GM19099 (cell line): Measurements from ENCODE around the gene DOK4.

Source experiments
- POLR2A ChIP-seq: IDR thresholded peaks from 3 replicates; pipeline ENCODE4 v1.6.1; 2011; ENCODE audit warnings: low read depth; ENCODE audit not compliant: insufficient read length; ENCODE audit errors: extremely low read depth

DOK4 gene

DNA sequence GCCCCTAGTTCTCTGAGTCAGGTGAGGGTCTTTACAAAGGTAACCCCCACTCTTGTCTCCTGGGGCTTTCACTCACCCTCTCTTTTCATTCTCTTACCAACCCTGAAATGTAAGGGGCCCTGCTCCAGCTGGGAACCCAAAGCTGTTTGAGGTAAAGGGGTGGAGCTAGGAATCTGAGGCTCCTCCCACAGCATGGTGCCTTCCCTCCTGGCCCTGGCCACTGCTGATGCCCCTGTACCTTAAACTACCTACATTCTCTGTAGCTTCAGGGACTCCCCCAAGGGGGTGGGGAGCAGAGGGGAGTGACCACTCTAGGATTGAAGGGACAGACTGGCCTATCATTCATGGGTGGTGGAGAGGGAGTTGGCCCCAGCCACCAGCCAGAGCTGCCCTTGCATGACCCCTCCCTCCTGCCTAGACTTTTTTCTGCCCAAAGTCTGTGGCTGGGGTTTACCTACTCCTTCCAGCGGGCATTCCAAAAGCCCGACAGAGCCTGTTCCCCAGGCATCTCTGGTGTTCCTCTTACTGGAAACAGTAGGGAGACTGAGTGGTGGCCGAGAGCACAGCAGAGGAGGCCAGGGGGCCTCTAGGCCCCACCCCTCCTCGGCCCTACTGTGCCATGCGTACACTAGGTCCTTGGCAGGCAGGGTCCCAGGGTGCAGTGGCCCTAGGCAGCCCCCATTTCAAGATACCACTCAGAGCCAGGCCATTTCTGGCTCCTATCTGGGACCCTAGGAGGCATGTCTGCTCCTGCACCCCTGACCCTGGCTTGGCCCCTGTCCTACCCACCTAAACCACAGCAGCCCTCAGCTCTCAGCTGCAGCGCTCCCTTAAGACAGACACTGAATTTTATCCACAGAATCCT, 9.5 kb downstream of the DOK4 start:
- TF ChIP-seq POLR2A: no peak

DNA sequence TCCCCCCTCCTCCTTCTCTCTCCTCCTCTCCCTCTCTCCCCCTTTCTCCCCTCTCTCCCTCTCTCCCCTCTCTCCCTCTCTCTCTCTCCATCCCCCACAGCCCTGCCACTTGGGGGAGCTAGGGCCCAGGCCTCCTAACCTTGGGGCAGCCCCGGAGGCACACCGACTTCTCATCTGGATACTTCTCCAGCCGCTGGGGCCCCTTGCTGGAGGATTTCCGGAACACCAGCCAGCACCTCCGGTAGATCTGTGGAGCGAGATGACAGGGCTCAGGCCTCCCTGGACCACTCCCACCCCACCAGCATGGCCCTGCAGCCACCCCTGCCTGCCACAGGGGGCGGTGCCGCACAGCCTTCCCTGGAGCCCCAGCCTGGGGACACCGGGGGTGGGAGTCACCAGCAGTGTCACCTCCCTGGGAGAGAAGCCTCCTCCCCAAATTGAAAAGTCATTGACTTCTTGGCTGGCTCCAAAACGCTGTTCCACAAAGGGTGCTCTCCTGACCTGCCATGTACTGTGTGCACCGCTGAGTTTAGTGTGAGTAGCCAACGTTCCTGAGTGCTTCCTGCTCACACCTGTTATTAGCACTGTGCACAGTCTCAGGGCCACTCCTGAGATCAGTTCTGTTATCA, 10.5 kb downstream of the DOK4 start:
- TF ChIP-seq POLR2A: no peak

DNA sequence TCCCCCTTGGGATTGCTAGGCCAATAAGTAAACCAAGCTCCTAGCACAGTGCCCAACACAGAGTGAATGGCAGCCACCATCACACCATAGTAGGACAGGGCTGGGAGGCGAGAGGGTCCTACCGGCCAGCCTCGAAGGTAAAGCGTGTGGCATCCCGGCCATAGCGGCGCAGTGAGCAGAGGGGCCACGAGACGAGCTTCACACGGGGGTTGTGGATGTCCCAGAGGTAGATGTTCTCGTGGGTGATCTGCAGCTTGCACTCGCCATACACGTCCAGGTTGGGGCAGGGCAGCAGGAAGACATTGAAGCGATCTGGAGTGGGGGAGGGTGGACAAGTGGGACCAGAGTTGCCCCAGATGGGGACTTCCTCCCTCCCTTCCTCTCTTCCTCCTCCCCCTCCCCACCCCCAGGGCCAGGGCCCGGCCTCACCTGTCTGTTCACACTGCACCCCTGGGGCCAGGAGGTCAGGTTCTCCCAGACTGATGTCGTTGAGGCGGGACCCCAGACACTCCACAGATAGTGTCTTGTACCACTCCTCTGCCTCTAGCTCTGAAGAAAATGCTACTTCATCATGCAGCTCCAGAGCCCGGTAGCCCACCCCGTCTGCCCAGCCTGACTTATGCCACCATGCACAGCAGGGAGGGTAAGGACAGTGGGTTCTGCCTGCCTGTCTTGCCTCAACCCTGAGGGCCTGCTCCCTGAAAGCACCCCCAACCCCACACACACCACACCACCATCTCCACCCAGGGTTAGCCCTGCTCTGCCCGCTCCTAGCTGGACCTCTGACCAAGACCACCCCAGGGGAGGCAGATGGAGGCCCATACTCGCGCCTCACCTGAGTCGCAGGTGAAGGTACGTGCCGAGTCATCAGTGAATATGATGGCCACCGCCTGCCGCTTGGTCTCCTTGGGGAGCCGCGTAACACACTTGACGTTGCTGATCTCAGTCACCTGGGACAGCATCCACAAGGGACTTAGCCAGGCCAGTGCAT, 11.3 kb downstream of the DOK4 start:
- no peak for TF ChIP-seq POLR2A

DNA sequence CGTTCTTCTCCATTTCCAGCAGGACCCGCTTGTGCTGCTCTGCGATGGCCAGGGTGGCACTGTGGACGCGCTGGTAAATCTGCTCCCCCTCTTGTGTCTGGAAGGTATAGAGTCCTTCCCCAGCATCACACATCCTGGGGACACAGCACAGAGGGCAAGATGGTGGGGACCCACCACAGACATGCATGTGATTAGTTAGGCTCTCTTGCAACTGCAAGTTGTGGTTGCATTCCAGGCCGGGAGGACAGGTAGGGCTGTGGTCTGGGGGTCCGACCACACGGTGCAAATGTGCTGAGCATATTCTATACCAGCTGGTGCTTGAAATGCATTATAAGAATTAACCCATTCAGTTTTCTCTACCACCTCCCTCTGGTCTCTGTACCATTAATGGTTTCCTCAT, 12.4 kb downstream of the DOK4 start:
- TF ChIP-seq POLR2A: no peak

DNA sequence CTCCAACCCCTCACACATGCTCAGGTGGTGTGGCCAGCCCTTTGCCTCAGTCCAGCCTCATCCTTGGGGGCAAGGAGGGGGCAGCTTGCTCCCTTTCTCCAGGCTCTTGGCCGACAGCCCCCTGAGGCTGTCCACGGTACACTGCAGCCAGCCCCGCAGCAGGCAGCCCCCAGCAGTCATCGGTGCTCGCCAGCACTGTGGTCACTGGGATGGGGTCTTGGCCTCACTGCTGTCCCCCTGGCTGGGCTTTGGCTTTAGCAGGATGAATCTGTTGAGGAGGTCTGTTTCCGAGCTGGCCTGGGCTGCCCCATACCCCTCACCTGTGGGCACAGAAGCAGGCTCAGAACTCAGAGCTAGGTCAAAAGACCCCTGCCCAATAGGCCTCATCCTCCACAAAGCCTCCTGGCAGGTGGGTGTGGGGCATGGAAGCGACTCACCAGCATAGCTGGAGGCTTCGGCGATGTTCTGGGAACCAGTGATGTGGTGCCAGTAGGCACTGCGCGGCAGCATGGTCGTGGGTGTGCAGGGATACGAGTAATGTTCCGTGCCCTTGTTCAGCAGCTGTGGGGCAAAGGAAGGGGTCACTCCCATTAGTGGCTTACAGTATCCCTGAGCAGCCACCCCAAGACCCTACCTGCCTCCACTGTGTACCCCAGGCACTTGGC, 13.0 kb downstream of the DOK4 start:
- no peak for TF ChIP-seq POLR2A

DNA sequence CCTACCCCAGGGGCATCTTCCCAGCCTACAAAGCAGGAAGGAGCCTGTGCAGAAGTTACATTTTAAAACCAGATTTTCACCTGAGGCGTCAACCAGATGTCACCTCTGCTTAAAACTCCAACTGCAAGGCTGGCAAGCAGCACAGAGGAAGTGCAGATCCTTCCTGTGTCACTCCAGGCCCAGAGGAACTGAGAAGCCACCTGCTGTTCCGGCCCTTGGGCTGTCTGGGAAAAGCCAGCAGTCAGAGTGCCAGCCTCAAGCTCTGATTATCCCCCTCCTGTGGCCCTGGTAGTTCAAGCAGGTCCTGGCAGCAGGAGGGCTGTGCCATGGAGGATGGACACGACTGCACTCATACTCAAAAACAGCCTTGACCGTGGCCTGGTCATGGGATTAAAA, 13.6 kb downstream of the DOK4 start:
- no peak for TF ChIP-seq POLR2A

DNA sequence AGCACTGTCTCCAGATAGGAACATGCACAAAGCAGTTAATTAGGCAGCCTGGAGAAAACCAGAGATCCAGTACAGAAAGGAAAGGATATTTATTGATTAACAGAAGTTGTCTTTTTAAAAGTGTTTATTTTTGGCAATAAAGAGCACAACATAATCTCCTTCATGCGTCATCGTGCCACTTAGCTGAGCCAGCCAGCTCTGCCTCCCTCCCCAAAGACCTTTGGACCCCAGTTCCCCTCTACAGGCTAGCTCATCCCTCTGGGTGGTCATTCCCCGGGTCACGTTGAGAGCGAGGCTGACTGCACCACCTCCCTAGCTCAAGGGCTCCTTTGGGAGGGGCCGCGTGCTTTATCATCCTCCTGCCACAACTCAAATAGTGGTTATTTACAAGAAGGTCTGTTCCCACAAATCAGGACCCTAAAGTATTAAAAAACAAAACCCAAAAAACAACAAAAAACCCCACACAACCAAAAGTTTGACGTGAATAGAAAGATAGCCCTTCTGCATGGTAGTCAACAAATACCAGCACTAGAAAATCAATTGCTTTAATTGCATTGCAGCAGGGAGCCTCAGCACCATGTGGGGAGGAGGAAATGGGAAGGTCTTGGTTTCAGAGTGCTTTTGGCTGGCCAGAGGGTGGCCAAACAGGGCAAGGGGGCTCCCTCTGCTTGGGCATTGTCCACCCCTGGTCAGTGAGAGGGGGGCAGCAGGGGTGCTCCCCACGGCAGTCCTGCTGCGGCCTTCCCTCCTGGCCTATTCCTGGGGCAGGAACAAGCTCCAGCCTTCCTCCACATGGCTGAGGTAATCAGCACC, 14.2 kb downstream of the DOK4 start:
- TF ChIP-seq POLR2A: no peak

DNA sequence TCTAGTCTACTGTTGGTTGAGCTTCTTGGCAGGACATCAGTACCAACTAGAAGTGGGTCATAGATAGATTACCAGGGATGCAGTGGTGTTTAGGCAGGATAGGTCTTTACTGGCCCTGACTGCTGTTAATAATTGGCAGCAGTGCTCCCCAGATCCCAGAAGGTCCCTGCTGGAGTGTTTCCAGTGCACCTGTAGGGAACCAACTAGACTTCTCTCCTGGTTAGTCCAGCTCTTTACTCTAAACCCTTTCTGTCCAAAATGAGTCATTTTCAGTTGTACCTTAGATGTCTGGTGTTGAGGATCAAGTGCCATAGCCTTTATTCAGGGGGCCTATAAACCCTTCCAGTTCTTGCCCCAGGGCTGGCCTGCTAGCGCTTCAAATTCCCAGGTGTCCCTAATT, 15.1 kb downstream of the DOK4 start:
- TF ChIP-seq POLR2A: no peak

DNA sequence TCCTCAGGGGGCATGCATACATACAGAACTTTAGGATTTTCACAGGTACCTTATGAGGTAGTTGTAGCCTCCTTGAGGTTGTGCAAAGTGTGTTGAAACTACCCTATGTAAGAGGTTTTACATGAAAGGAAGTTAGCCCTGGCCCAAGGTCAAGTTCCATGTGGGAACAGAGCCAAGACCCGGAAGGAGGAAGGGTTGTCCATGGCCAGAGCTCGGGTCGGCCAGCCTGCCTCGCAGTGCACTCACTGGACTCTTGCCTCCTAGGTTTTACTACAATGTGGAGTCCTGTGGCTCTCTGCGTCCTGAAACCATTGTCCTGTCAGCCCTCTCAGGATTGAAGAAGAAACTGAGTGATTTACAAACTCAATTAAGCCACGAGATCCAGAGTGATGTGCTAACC, 15.6 kb downstream of the DOK4 start:
- no peak for TF ChIP-seq POLR2A

DNA sequence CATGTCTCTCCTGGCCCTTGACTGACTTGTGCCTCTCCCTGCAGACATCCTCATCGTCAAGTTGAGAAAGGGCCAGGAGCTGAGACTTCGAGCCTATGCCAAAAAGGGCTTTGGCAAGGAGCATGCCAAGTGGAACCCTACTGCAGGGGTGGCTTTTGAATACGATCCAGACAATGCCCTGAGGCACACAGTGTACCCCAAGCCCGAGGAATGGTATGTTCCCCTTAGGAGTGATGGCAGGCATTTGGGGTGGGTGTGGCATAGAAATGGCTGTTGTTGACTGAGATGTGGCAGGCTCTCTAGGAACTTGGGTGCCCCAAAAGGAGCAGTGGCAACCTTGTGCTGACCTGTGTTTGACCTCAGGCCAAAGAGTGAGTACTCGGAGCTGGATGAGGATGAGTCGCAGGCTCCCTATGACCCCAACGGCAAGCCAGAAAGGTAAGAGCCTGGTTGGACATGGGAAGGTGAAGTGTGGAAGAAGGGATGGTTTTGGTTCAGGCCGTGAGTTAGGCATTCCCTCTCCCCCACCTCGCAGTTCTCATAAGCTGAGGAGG, 16.3 kb downstream of the DOK4 start:
- no peak for TF ChIP-seq POLR2A

DNA sequence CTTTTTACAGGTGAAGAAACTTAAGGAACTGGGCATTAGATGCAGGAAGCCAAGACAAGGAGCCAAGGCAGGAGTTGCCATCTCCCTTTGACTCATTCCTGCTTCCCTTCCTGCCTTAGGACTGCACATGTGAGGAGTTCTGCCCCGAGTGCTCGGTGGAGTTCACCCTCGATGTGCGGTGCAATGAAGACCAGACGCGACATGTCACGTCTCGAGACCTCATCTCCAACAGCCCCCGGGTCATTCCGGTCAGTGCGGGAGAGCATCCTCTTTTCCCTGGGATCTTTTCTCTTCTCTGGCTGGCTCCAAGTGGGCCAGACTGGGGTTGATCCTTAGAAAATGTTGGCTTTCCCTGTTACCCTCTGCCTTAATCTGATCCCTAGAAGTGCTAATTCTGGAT, 17.2 kb downstream of the DOK4 start:
- no peak for TF ChIP-seq POLR2A

DNA sequence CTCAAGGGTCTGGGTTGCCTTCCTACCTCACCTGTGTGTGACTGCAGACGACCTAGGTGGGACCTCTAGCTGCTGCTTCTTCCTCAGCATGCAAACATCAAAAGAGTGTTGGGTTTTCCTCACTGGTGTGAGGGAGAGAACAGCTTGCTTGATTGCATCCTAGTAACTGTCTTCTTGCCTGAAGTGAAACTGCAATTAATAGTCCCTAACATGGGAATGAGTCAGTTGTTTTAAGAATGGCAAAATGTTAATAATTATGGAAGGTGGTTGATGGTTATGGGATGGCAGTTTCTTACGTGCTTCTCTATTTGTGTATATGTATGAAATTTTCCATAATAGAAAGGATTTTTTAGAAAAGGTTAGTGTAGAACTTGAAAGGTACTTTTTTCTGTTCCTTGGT, 17.9 kb downstream of the DOK4 start:
- TF ChIP-seq POLR2A: no peak

DNA sequence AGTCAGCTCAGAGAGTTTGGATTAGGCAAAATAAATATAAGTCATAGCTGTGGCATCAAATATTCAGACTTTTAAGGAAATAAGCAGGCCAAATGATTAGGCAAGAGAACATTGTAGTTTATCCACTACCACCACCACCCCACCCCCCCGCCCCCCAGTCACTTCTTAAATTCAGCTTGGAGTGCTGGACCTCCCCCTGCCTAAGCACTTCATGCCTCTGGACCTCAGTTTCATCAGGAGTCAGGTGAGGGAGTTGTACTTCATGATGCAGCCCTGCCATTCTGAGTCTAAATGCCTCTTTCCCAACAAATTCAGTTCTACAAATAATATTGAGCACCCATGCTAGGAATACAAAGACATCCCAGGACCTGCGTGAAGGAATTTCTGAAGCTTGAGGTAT, 21.8 kb downstream of the DOK4 start:
- no peak for TF ChIP-seq POLR2A

DNA sequence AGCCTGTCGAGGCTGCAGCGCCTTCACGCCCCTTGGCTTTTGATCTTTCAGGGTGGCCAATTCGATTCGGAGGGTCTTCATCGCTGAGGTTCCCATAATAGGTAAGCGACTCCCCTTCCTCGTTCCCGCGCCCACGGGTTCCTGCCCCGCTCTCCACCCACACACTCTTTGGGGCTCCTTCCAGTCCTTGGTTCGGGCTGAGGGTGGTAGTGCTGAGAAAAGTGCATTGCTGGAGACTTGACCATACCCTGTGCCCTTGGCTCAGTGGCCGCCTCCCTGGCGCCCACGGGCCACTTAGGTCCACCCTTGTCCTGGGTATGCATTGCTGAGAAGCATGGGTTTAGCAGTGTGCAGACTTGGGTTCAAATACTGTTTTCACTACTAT, 23.3 kb downstream of the DOK4 start:
- TF ChIP-seq POLR2A: no peak
